GM23338 (cell line): ENCODE measurements around the gene EVL. TPM values are rescaled to one million over a fixed set of nuclear protein-coding genes. Genes with fewer than 3 reads are reported as not detected.

ENCODE experiments used
- ATAC-seq: fragments of 200-7000 bp; cut with Tn5 transposase; 3 replicates; pipeline ENCODE4 v1.9.1; 2020
- DNase-seq: peaks from one replicate; pipeline ENCODE4 v3.0.0-alpha.2; 2015; ENCODE audit warnings: low spot score
- H2AFZ ChIP-seq: fragments of 200-600 bp; sonication (generic); 2 replicates; pipeline ENCODE4 v1.8.0; 2016; ENCODE audit warnings: antibody characterized with exemption, mild to moderate bottlenecking, moderate library complexity
- H3F3A ChIP-seq: fragments of 200-600 bp; sonication (generic); replicated peaks from 2 replicates; pipeline ENCODE4 v1.8.0; 2017; ENCODE audit warnings: antibody characterized with exemption, mixed run types, low read depth
- H3K27ac ChIP-seq: fragments of 200-600 bp; sonication (generic); 2 replicates; pipeline ENCODE4 v1.6.1; 2016; ENCODE audit warnings: low read depth
- H3K27me3 ChIP-seq: fragments of 200-600 bp; sonication (generic); 2 replicates; pipeline ENCODE4 v1.8.0; 2016; ENCODE audit warnings: mild to moderate bottlenecking, mixed run types, moderate library complexity; ENCODE audit not compliant: insufficient read depth
- H3K36me3 ChIP-seq: fragments of 200-600 bp; sonication (generic); 2 replicates; pipeline ENCODE4 v1.8.0; 2016; ENCODE audit warnings: mild to moderate bottlenecking; ENCODE audit not compliant: insufficient read depth
- H3K4me1 ChIP-seq: fragments of 200-600 bp; sonication (generic); 2 replicates; pipeline ENCODE4 v1.8.0; 2016; ENCODE audit warnings: mild to moderate bottlenecking, moderate library complexity; ENCODE audit not compliant: insufficient read depth
- H3K4me2 ChIP-seq: fragments of 200-600 bp; sonication (generic); 2 replicates; pipeline ENCODE4 v1.7.1; 2017; ENCODE audit warnings: mixed run types
- H3K4me3 ChIP-seq: fragments of 200-600 bp; sonication (generic); 2 replicates; pipeline ENCODE4 v1.6.1; 2016; ENCODE audit warnings: mixed run types
- H3K79me2 ChIP-seq: fragments of 200-600 bp; sonication (generic); replicated peaks from 2 replicates; pipeline ENCODE4 v1.8.0; 2017; ENCODE audit warnings: mild to moderate bottlenecking; ENCODE audit not compliant: insufficient read depth
- H3K9me2 ChIP-seq: fragments of 200-600 bp; sonication (generic); 2 replicates; pipeline ENCODE4 v1.8.0; 2017; ENCODE audit not compliant: insufficient read depth
- H4K20me1 ChIP-seq: fragments of 200-600 bp; sonication (generic); replicated peaks from 2 replicates; pipeline ENCODE4 v1.8.0; 2017; ENCODE audit warnings: mild to moderate bottlenecking; ENCODE audit not compliant: insufficient read depth
- H3K27ac Mint-ChIP-seq: 2 replicates; pipeline ENCODE4 v1.8.0; 2020; ENCODE audit warnings: inconsistent platforms, mild to moderate bottlenecking, moderate library complexity, mixed read lengths
- H3K27me3 Mint-ChIP-seq: 3 replicates; pipeline ENCODE4 v1.8.0; 2022; ENCODE audit warnings: low read depth, mild to moderate bottlenecking, moderate library complexity, mixed read lengths, inconsistent platforms; ENCODE audit not compliant: insufficient read depth, poor library complexity
- H3K36me3 Mint-ChIP-seq: 3 replicates; pipeline ENCODE4 v1.8.0; 2021; ENCODE audit warnings: low read depth, mild to moderate bottlenecking, inconsistent platforms, moderate library complexity, mixed read lengths
- H3K4me1 Mint-ChIP-seq: 3 replicates; pipeline ENCODE4 v1.8.0; 2020; ENCODE audit warnings: mild to moderate bottlenecking, inconsistent platforms, mixed read lengths
- H3K4me3 Mint-ChIP-seq: 3 replicates; pipeline ENCODE4 v1.8.0; 2021; ENCODE audit warnings: moderate library complexity, mild to moderate bottlenecking, inconsistent platforms, mixed read lengths
- H3K9me3 Mint-ChIP-seq: 3 replicates; pipeline ENCODE4 v1.8.0; 2020; ENCODE audit warnings: moderate library complexity, mild to moderate bottlenecking, inconsistent platforms, mixed read lengths
- CREB1 ChIP-seq: fragments of 250-450 bp; sonication (Bioruptor Pico); IDR thresholded peaks from 2 replicates; pipeline ENCODE4 v1.5.0; 2020; ENCODE audit warnings: low read depth, mild to moderate bottlenecking, moderate library complexity
- EZH2phosphoT487 ChIP-seq: fragments of 200-600 bp; sonication (generic); IDR thresholded peaks from one replicate; pipeline ENCODE4 v1.8.1; 2018; ENCODE audit warnings: antibody characterized with exemption; ENCODE audit not compliant: unreplicated experiment
- JUNB ChIP-seq: IDR thresholded peaks from one replicate; pipeline ENCODE4 v1.6.1; 2016; ENCODE audit warnings: antibody characterized with exemption; ENCODE audit not compliant: unreplicated experiment
- NANOG ChIP-seq: IDR thresholded peaks from 2 replicates; pipeline ENCODE4 v1.6.1; 2016; ENCODE audit warnings: antibody characterized with exemption, borderline replicate concordance
- POLR2AphosphoS5 ChIP-seq: IDR thresholded peaks from 2 replicates; pipeline ENCODE4 v1.6.1; 2016; ENCODE audit warnings: antibody characterized with exemption, low read depth
- STAT1 ChIP-seq: IDR thresholded peaks from one replicate; pipeline ENCODE4 v1.6.1; 2016; ENCODE audit warnings: antibody characterized with exemption; ENCODE audit not compliant: unreplicated experiment
- ZNF114 ChIP-seq: fragments of 250-450 bp; sonication (Bioruptor Pico); IDR thresholded peaks from 2 replicates; pipeline ENCODE4 v1.5.0; 2020; ENCODE audit warnings: mild to moderate bottlenecking, moderate library complexity
- ZNF331 ChIP-seq: fragments of 250-450 bp; sonication (Bioruptor Pico); IDR thresholded peaks from 2 replicates; pipeline ENCODE4 v1.5.0; 2020; ENCODE audit warnings: low read depth, mild to moderate bottlenecking, moderate library complexity
- polyA plus RNA-seq: library from polyadenylated mRNA; unstranded; fragments of >200 nt; fragmentation: Nextera tagmentation; extraction: Ambion mirVana; gene quantifications from 2 replicates; pipeline ENCODE4 v1.2.1, GENCODE V29; 2016
- total RNA-seq: library from RNA; depleted of rRNA; stranded (reverse); fragments of >200 nt; shearing (Covaris generic); gene quantifications from 2 replicates; pipeline ENCODE4 v1.2.3, GENCODE V29; 2014
- TF ChIP-seq, protein P1 (sequence below): fragments of 250-450 bp; sonication (Bioruptor Pico); IDR thresholded peaks from 2 replicates; pipeline ENCODE4 v1.5.0; 2020; ENCODE audit warnings: mild to moderate bottlenecking, moderate library complexity
- TF ChIP-seq, protein P2 (sequence below): IDR thresholded peaks from 2 replicates; pipeline ENCODE4 v1.6.1; 2016; ENCODE audit warnings: antibody characterized with exemption

Gene EVL
- total and polyA plus RNA-seq, 2 experiments from 2014 or later, result 28.2 to 50.5 TPM

DNA sequence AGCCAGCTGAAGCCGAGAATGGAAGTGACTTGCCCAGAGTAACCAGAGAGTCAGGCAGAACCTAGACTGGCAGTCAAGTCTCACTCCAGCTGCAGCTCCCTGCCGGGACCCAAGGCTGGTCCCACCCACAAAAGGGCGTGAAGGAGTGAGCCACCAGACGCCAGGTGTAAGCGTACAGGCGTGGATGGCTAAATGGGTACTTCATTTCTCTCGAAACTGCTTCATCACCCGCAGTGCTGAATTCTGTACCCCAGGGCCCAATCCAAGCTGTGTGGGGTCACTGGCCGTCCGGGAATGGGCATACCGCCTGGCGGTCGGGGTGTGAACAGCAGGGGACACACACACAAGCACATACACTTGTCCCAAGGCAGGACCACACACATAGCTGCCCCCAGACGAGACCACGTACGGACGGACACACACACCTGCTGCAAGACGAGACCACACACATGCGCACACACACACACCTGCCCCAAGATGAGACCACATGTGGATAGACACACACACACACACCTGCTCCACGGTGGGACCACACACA, 59.4 kb downstream of the EVL start (continued):
- TF ChIP-seq, protein P1, sequence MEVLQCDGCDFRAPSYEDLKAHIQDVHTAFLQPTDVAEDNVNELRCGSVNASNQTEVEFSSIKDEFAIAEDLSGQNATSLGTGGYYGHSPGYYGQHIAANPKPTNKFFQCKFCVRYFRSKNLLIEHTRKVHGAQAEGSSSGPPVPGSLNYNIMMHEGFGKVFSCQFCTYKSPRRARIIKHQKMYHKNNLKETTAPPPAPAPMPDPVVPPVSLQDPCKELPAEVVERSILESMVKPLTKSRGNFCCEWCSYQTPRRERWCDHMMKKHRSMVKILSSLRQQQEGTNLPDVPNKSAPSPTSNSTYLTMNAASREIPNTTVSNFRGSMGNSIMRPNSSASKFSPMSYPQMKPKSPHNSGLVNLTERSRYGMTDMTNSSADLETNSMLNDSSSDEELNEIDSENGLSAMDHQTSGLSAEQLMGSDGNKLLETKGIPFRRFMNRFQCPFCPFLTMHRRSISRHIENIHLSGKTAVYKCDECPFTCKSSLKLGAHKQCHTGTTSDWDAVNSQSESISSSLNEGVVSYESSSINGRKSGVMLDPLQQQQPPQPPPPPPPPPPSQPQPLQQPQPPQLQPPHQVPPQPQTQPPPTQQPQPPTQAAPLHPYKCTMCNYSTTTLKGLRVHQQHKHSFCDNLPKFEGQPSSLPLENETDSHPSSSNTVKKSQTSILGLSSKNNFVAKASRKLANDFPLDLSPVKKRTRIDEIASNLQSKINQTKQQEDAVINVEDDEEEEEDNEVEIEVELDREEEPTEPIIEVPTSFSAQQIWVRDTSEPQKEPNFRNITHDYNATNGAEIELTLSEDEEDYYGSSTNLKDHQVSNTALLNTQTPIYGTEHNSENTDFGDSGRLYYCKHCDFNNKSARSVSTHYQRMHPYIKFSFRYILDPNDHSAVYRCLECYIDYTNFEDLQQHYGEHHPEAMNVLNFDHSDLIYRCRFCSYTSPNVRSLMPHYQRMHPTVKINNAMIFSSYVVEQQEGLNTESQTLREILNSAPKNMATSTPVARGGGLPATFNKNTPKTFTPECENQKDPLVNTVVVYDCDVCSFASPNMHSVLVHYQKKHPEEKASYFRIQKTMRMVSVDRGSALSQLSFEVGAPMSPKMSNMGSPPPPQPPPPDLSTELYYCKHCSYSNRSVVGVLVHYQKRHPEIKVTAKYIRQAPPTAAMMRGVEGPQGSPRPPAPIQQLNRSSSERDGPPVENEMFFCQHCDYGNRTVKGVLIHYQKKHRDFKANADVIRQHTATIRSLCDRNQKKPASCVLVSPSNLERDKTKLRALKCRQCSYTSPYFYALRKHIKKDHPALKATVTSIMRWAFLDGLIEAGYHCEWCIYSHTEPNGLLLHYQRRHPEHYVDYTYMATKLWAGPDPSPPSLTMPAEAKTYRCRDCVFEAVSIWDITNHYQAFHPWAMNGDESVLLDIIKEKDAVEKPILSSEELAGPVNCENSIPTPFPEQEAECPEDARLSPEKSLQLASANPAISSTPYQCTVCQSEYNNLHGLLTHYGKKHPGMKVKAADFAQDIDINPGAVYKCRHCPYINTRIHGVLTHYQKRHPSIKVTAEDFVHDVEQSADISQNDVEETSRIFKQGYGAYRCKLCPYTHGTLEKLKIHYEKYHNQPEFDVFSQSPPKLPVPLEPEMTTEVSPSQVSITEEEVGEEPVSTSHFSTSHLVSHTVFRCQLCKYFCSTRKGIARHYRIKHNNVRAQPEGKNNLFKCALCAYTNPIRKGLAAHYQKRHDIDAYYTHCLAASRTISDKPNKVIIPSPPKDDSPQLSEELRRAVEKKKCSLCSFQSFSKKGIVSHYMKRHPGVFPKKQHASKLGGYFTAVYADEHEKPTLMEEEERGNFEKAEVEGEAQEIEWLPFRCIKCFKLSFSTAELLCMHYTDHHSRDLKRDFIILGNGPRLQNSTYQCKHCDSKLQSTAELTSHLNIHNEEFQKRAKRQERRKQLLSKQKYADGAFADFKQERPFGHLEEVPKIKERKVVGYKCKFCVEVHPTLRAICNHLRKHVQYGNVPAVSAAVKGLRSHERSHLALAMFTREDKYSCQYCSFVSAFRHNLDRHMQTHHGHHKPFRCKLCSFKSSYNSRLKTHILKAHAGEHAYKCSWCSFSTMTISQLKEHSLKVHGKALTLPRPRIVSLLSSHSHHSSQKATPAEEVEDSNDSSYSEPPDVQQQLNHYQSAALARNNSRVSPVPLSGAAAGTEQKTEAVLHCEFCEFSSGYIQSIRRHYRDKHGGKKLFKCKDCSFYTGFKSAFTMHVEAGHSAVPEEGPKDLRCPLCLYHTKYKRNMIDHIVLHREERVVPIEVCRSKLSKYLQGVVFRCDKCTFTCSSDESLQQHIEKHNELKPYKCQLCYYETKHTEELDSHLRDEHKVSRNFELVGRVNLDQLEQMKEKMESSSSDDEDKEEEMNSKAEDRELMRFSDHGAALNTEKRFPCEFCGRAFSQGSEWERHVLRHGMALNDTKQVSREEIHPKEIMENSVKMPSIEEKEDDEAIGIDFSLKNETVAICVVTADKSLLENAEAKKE, result no peak
- no peak for TF ChIP-seq POLR2AphosphoS5
- no peak for TF ChIP-seq CREB1
- TF ChIP-seq, protein P2, sequence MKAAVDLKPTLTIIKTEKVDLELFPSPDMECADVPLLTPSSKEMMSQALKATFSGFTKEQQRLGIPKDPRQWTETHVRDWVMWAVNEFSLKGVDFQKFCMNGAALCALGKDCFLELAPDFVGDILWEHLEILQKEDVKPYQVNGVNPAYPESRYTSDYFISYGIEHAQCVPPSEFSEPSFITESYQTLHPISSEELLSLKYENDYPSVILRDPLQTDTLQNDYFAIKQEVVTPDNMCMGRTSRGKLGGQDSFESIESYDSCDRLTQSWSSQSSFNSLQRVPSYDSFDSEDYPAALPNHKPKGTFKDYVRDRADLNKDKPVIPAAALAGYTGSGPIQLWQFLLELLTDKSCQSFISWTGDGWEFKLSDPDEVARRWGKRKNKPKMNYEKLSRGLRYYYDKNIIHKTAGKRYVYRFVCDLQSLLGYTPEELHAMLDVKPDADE, result no peak
- no peak for TF ChIP-seq ZNF331 (CRISPR knock-in tag)
- TF ChIP-seq STAT1, result no peak
- no peak for TF ChIP-seq EZH2phosphoT487
- TF ChIP-seq ZNF114 (CRISPR knock-in tag), result no peak

DNA sequence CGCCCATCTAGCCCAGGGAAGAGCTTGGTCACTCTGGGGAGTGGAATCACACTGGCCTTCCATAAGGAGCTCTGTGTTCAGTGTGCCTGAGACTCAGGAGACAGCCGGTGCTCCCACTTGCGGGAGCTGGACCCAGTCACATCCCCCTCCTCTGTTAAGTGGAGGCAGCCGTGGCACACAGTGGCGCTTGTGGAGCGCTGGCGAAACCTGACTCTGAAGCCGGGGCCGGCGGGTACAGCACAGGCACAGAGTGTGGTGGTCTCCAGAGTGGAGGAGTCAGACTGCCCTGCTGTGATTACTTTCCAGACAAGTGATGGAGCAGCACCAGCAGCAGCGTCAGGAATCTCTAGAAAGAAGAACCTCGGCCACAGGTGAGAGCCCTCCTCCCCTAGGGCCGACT, 61.2 kb downstream of the EVL start:
- Histone ChIP-seq H3F3A (no peaks in the 10 kb centered on the region), H3K4me2 (no peak overlapping the region), H4K20me1 (no peaks in the 10 kb centered on the region; the same call in 1 of the 2 replicates), H3K4me3 (no peak overlapping the region), H3K27ac (no peak overlapping the region), H2AFZ (no peak overlapping the region), H3K36me3 (no peaks in the 10 kb centered on the region), H3K27me3 (no peaks in the 10 kb centered on the region), H3K9me2 (no peaks in the 10 kb centered on the region), H3K4me1 (peaks cover 4% of the 10 kb centered on the region; the same call in 1 of the 2 replicates), H3K79me2 (no peaks in the 10 kb centered on the region)
- no peaks in the 10 kb centered on the region for H3K9me3 Mint-ChIP-seq
- H3K27ac Mint-ChIP-seq, result no peak overlapping the region
- no peak for DNase-seq
- H3K4me1 Mint-ChIP-seq, result peaks cover 10% of the 10 kb centered on the region
- no peak for ATAC-seq
- H3K4me3 Mint-ChIP-seq, result no peak overlapping the region
- peaks cover 6% of the 10 kb centered on the region; the same call in 2 of the 3 replicates for H3K36me3 Mint-ChIP-seq
- peaks cover 2% of the 10 kb centered on the region for H3K27me3 Mint-ChIP-seq
- TF ChIP-seq ZNF331 (CRISPR knock-in tag) (no peak), JUNB (no peak), STAT1 (no peak), POLR2AphosphoS5 (no peak), NANOG (no peak), EZH2phosphoT487 (no peak)
